Measurements from ENCODE around the gene SMIM23.
A peak's percentile ranks its signal among the peaks of the same experiment; 100 is the strongest.
"Not testable (repeated sequence)": the region's sequence is repeated elsewhere in the genome, so short reads cannot be mapped to it uniquely, and the experiment has no call there.

Gene SMIM23

DNA sequence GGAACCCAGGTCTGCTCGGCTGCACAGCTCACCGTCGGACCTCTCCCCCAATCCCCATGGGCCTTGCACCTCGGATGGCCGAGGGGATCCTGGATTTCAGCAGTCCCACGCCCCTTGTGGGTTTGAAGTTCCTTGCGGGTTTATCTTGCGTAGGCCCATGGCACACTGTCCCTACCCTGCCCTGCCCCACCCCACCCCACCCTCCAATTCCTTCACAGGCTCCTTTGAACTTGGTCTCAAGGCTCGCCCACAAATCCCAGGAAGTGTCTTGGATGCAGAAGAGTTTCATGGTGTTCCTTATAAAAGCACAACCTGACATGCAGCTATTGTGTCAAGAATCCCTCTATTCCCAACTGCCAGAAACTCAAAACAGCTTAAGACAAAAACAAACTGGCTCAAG is 11.2 kb upstream of the SMIM23 start:
- DNase-seq: no peak

GRCh38 chr5:171776213-171776612 is 9.4 kb upstream of the SMIM23 start:
- no peak for DNase-seq

DNA sequence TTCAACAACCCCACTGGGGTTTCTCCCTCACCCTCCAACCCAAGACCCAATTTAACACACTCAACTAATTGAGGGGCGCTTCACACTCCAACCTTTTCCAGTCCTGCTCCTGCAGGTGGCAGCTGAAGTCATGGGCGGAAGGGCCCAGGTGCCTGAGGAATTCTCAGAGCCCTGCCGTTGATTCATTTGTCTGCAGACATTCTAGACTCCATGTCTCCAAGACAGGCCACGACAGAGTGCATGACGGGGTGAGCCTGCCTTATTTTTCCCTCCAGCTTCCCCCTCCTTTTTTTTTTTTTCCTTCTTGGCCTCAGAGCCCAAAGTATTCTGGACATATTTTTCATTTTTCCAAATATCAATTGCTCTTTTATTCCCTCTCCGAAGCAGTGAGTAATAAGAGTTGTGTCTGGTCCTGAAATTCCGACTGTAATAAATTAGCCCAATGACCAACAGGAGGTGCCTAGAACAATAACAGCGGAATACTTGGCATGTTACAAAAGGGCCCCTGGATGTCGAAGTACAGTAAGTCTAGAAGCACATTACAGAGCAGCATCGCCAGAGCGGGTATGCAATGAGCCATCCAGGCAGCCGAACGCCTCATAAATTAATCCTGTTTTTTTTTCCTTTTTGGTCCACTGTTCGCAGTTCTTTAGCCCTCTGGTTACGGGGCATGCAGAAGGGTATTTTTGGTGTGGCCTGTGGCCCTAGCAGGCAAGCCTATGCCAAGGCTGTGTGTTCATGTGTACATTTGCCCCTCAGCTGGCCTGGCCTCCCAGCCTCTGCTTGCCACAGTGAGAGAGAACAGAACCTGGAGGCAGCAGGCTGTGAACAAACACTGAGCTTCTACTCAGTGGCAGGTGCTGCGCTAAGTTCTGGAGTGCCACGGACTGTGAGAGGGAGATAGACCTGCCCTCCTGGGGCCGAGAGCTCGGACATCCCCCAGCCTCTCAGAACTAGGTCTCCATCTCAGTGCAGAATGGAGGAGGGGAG is 8.6 kb upstream of the SMIM23 start:
- no peak for DNase-seq

- DNase-seq: not testable (repeated sequence)
These were observed 3.9 kb upstream of the SMIM23 start for GRCh38 chr5:171781744-171782143.

DNA sequence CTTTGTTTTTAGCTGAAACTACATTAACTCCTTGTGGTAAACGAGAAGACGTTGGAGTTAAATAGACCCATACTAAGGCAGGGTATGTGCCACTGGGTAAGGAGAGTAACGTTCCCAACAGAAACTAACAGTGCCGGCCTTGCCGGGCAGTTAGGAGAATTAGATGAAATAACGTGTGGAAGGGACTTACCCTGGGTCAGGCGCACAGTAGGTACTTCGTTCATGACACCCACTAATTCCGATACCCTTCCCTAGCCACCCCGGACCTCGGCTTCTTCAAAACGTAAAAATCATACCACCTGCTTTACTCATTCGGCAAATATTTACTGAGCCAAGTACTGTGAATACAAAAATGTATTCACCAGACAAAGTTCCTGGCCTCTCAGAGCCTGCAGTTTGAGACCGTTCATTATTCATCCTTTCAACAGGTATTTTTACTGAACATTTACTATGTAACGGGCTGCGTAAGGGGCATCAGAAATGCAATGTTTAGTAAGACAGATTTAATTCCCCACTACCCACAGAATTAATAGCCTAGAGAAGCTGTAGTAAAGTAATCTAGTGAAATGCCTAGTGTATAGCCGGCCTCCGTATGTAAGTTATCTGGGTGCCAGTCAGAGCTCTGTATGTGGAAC is 3.2 kb upstream of the SMIM23 start:
- DNase-seq: no peak

DNA sequence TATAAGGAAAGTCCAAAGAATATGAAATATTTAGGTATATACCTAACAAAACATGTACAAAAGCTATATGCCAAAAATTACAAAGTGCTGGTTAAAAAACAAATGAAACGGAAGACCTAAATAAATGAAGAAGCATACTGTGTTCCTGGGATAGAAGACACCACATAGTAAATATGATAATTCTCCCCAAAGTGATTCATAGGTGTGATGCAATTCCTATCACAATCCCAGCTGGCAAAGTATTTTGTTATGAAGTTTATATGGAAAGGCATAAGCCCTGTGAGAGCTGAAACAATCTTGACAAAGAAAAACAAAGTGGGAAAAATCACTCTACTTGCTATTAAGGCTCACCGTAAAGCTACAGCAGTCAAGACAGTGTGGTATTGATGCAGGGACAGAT is 2.6 kb upstream of the SMIM23 start:
- no peak for DNase-seq

GRCh38 chr5:171789353-171789752 is 3.7 kb downstream of the SMIM23 start:
- no peak for DNase-seq

GRCh38 chr5:171790408-171790807 is 4.8 kb downstream of the SMIM23 start:
- no peak for DNase-seq

DNA sequence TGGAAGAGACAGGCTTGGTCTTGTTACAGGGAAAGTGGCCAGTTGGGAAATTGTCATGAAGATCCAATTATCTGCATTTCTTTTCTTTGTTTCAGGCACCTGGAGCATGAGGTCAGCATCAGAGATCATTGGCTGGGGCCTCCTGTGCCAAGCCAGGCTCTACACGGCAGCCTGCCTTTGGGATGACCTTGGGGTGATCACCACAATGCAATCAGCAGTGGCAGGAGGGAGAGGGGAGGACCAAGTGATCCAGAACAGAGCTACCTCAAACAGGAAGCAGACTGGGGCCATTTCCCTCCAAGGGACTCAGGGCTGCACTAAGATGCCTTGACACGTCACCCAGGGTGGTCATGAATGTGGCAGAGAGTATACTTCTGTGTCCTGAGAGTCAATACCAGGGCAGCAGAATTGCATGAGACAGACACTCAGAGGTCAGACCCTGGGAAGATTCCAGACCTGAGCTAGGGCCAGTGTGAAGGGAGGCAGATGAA is 8.9 kb downstream of the SMIM23 start:
- DNase-seq: no peak

DNA sequence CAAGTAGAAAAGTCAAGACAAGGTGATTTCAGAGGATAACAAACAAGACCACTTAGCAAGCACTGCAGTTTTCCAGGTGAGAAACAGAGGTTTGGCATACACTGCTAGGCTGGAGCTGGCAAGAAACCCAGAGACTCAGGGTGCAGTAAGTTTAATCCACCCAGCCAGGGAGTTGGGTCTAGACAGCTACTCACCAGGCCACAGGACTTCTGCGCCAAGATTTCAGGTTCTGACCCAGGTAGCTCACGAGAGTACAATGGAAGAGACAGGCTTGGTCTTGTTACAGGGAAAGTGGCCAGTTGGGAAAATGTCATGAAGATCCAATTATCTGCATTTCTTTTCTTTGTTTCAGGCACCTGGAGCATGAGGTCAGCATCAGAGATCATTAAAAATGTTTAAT is 9.8 kb downstream of the SMIM23 start:
- no peak for DNase-seq

GRCh38 chr5:171796436-171796835 is 10.8 kb downstream of the SMIM23 start:
- no peak for DNase-seq

DNA sequence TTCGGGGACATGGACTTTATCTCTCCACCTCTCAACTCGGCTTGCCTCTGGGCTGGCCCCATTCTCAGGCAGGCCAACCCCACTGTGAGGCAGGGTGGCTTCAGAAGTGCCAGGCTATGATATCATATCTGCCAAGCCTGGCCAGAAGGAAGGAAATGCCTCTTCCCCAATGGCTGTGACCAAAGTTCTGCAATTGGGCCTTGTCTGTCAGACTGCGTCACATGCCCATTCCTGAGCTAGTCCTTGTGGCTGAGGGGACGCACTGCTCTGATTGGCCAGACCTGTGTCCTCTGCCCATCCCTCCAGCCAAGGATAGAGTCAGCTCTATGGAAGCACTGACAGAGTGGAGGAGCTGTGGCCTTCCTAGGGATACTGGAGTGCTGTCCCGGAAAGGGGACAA is 11.9 kb downstream of the SMIM23 start:
- DNase-seq: no peak

DNA sequence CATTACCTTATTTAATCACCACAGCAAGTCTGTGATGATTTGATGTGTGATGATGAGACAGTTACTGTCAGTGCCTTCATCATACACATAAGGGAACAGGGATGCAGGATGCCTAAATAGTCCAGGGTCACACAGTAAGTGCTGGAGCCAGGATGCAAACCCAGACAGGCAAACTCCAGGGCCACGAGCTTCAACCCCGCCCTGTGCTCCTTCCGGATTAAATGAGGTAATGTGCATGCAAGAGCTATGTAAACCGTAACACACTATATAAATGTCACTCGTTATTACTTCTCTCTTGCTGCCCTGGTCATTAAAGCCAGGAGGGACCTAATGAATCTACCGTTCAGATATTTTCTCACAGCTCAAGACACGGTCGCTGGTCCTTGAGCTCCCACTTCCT is 12.8 kb downstream of the SMIM23 start:
- DNase-seq: no peak

GRCh38 chr5:171801839-171802238 is 16.2 kb downstream of the SMIM23 start:
- no peak for DNase-seq

DNA sequence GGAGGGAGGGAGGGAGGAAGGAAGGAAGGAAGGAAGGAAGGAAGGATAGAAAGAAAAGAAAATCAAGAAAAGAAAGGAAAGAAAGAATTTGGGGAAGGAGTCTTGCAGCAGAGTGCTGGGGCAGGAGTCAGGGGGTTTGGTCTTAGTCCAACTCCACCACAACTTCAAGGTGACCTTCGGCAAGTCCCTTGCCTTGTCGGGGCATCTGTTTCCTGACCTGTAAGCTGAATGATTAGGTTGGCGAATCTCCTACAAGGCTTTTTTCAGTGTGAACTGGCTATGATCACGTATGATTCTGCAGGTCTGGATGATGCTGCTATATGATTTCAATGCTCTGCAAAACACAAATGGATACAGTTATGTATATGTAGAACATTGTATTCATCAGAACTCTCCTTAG is 20.1 kb downstream of the SMIM23 start:
- DNase-seq: no peak

GRCh38 chr5:171806976-171807747 is 21.5 kb downstream of the SMIM23 start:
- DNase-seq: no peak

DNA sequence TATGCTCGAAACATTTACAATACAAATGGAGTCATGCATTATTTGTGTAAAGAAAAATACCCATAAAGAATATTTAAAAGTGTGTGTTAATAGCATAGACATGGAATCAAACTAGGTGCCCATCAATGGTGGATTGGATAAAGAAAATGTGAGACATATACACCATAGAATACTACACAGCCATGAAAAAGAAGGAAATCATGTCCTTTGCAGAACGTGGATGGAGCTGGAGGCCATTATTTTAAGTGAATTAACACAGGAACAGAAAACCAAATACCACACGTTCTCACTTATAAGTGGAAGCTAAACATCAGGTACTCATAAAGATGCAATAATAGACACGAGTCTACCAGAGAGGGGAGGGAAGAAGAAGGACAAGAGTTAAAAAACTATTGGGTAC is 22.8 kb downstream of the SMIM23 start:
- no peak for DNase-seq

- peak; percentile 15 for DNase-seq
These were observed 23.3 kb downstream of the SMIM23 start for GRCh38 chr5:171808951-171809350.

GRCh38 chr5:171810227-171810626 is 24.6 kb downstream of the SMIM23 start:
- DNase-seq: no peak

DNA sequence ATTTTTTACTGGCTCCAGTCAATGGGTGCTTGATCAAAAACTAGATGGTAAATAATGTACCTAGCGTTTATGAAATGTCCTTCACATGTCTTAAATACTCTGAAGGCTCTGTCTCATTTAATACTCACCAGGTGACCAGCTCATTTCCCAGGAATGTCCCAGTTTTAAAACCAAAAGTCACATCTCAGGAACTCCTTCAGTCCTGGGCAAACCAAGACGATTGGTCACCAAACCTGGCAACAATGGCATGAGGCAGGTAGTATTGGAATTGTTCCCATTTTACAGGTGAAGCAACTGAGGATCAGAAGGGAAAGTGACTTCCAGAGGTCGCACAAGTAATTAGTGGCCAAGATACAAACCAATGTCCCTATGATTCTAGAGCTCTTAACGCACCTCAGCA is 27.7 kb downstream of the SMIM23 start:
- no peak for DNase-seq

DNA sequence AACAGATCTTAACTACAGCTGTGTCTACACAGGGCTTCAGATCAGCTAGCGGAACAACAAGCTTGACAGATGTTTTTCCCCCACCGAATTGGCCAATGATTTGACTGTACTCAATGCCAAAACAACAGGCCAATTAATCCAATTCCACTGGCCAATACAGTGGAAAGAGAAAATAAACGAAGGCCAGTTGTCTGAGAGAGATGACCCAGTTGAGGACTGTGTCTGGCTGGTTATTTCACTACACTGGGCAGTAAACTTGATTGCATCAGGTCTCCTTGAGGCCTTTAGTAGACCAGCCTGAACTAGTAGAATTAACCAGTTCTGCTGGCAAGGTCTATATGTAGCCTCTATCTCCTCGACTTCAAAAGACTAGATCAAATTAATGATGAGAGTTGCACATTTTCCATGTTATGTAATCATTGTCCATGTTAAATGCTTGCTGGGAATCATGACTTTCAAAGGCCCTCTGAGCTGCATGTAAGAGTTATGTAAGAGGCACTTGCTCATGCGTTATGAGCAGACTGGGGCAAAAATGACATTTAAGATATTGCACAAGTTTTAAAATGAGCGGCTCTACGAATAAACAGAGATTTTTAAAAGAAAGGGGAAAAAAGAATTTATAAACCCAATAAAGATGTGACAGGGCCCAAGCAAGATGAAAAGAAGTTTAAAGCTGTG is 28.3 kb downstream of the SMIM23 start:
- no peak for DNase-seq

DNA sequence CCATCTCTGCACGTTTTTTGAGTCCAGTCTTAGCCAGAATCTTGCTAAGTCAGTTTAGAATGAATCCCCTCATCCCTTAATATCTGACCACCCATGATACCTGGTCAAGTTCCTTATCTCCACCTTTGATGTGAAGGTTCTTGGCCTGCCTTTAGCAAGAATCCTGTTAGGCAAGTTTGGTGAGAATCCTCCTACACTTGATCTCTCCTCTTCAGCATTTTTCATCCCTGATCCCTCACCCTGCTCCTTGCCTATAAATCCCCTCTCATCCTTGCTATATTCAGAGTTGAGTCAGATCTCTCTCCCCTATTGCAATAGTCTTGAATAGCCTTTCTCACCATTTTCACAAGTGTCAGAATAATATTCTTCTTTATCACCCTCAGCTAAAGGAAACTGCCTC is 31.0 kb downstream of the SMIM23 start:
- DNase-seq: no peak

GRCh38 chr5:171820561-171820960 is 34.9 kb downstream of the SMIM23 start:
- no peak for DNase-seq
